Islet precursor cell (in vitro differentiated cells): ENCODE measurements around the gene MTMR3.
"Not testable (repeated sequence)": the region's sequence is repeated elsewhere in the genome, so short reads cannot be mapped to it uniquely, and the experiment has no call there.

Source experiments
- DNase-seq: peaks from one replicate; pipeline ENCODE4 v3.0.0-alpha.2; 2018

Gene MTMR3

DNA sequence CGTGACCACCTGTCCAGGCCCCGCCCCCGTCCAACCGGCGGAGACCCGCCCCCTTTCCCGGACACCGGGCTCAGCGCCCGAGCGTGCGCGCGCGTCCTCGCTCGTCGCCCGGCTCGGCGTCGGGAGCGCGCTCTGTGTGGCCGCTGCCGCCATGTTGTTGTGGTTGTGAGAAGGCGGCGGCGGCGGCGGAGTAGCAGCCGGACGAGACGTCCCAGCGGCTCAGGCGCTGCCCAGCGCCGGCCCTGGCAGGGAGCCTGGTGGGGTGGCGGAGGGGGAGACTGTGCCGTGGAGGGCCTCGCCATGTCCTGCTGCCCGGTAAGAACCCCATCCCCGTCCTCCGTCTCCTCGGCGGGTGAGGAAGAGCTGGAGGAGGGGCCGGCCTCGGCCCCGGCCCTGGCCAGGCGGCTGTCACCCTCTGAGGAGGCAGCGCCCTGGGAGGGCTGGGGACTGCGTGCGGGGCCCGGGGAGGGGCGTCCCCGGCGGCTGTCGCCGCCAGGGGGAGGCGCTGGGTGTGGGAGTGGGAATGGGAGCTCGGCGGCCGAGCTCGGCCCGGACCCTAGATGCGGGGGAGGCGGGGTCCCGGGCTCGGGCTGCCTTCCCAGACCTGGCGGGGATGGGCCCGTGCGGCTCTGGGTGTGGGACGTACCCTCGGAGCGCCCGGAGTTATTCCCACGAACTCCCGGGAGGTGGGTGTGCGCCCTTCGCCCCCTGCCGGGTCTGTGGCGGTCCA, at the start of gene MTMR3:
Gene MTMR3 (plus strand): TSS at position 130 of the 730 bp plus-strand sequence. CDS start 87,886 bp downstream, outside the sequence.
- DNase-seq, result peak; percentile 97

DNA sequence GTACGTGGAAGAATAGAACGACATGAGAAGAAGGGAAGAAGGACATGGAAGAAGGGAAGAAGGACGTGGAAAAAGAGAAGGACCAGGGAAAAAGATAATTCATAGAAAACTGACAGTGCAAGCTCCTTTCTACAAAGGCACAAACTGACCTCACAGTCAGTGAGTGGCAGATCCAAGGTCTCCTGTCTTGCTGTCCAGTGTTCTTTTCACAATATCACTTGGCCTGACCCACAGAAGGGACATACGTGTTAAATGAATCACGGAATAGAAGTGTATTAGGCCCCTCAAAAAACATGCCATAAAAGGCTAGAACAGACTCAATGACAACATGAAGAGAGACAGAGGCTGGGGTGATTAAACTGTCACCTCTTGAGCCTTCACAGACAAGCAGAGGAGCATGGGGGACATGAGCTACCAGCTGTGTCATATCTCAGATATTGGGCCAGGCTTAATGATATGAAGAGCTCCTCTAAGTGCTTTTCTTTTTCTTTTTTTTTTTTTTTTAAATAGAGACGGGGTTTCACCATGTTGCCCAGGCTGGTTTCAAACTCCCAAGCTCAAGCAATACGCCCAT, 49.5 kb upstream of the MTMR3 start:
- DNase-seq, result no peak

- DNase-seq, result no peak
Measured at GRCh38 chr22:29834046-29834445, 48.9 kb upstream of the MTMR3 start.

DNA sequence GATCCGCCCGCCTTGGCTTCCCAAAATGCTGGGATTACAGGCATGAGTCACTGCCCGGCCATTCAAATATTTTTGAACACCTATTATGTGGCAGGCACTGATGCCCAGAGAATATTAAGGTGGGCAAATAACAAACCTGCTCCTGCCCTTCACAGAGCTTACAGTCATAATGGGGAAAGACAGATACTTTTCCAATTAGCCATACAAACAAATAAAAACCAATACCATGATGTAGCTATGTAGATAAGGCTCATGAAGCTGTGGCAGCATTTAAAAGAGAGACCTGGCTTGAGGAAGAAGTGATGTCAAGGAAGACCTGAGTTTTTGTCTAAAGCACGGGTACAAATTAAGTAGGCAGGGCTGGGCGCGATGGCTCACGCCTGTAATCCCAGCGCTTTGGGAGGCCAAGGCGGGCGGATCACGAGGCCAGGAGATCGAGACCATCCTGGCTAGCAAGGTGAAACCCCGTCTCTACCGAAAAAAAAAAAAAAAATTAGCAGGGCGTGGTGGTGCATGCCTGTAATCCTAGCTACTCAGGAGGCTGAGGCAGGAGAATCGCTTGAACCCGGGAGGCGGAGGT, 46.1 kb upstream of the MTMR3 start:
- not testable (repeated sequence) for DNase-seq

GRCh38 chr22:29837741-29838598, 45.0 kb upstream of the MTMR3 start, which contains the start of gene ASCC2:
TSS of gene ASCC2 (minus strand) at chr22:29838274. CDS start at chr22:29832325, 5,949 bp downstream.
- peak; percentile 99 for DNase-seq

GRCh38 chr22:29838599-29838956, 44.4 kb upstream of the MTMR3 start:
- DNase-seq, result no peak

GRCh38 chr22:29839039-29839438, 43.9 kb upstream of the MTMR3 start:
- no peak for DNase-seq

DNA sequence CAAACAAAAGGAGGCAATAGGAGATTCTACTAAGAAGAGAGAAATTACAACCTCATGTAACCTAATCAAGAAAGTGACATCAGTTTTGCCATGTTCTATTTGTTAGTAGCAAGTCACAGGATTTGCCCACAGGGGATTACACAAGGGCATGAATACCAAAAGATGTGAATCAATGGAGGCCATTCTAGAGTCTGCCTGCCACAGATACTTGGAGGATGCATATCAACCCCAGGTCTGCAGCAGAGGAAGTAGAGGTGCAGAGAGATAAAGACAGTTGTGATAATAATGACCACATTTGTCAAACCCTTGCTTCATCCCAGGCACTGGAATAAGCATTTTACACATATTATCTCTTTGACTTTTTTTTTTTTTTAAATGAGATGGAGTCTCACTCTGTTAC, 42.5 kb upstream of the MTMR3 start:
- DNase-seq, result no peak

DNA sequence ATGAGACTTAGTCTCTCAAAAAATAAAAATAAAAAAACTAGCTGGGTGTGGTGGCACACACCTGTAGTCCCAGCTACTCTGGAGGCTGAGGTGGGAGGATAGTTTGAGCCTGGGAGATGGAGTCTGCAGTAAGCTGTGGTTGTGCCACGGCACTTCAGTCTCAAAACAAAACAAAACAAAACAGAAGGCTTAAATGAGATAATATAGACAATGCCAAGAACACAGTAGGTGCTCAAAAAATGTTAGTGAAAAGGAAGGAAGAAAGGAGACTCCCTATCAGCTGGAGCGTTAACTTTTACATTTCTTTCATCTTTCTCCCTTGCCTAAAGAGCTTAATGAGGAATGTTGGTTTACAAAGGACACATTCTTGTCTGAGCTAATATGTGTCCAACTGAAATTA, 40.8 kb upstream of the MTMR3 start:
- DNase-seq, result no peak

DNA sequence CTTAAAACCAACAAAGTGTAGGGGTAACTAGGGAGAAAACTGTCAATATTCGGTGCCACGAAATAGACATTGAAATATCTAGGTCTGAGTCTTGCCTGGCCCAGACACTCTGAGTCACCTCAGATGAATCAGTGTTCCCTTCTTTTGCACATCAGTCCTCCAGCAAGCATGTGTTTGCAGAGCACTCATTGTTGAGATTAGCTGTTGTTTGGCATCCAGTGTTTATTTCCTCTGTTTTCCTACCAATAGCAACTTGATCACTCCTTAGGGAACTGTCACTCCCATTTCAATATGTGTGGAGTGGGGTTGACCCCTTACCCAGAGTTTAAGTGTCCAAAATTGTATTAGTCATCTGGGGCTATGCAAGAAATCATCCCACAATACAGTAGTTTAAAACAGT, 40.2 kb upstream of the MTMR3 start:
- DNase-seq, result peak; percentile 66

GRCh38 chr22:29846290-29846689, 36.7 kb upstream of the MTMR3 start:
- no peak for DNase-seq

DNA sequence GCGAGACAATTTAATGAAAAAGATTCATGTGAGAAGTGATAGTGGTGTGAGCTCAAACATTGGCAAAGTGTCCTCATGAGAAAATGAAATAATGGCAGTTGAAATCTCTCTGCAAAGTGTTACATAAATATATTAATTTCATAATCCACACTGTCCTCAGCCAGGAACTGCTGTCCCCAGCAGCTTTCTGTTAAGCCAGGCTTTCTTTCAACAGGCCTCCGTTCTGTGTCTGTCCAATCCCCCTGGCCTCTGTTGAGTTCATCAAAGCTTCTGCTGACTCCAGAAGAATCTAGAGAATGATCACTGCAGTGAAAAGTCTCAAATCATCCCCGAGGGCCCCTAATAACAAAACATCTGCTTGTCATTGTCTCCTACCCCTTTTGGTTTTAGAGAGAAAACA, 34.9 kb upstream of the MTMR3 start:
- no peak for DNase-seq

GRCh38 chr22:29854432-29854831, 28.5 kb upstream of the MTMR3 start:
- peak; percentile 41 for DNase-seq

GRCh38 chr22:29855611-29856181, 27.3 kb upstream of the MTMR3 start:
- peak; percentile 41 for DNase-seq

GRCh38 chr22:29856496-29856895, 26.5 kb upstream of the MTMR3 start:
- DNase-seq, result peak; percentile 14

GRCh38 chr22:29859030-29859429, 23.9 kb upstream of the MTMR3 start:
- DNase-seq, result peak; percentile 16

DNA sequence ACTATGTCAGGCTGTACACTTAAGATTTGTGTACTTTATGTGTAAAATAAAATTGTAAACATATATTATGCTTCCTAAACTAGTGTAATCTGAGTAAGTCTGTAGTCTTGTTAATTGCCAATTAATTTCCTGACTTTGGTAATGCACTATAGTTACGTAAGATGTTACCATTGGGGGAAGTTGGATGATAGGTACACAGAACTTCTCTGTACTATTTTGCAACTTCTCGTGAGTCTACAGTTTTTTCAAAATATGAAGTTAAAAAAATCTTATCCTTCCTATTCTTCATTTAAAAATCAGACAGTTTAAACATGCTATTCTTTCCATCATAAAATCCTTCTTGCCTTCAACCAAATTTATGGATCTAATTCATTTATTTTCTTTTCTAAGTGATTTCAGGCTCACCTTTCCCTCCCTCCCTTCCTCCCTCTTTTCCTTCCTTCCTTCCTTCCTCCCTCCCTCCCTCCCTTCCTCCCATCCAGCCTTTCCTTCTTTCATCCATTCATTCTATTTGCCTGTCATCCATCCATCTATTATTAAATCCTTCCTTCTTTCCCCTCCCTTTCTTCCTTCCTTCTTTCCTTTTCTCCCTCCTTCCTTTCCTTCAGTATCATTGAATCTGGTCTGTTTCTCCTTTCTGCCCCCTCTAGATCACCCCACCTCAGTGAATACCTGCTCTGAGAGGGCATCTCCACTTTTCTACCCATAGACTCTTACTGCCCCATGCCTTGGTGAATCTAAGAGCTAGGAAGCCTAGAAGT, 22.8 kb upstream of the MTMR3 start:
- DNase-seq, result peak; percentile 1

DNA sequence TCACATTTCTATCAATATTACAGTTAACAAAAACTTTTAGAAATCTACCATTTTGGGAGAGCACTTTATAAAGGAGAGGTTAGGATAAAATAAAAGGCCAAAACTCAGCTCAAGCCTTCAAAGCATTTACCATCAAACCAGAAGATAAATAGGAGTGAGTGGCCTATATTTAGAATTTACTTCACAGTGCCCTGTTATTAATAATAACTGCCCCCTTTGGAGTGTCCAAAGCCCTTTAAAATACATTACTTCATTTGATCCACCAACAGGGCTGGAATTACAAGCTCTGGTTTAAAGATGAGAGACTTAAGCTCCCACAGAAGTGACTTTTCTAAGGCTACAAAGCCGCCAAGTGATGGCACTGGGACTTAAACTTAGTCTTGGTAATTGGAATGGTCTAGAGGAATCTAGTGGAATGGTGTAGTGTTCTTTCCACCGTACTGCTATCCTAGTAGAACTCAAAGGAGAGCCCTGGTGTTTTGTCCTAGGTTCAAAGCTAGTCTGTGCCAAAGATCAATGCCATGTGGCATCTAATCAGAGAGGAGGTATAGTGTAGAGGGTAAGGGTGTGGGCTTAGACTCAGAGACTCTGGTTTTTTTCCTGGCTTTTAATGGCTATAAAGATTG, 21.2 kb upstream of the MTMR3 start:
- DNase-seq, result no peak

GRCh38 chr22:29865572-29865971, 17.4 kb upstream of the MTMR3 start:
- DNase-seq, result not testable (repeated sequence)

DNA sequence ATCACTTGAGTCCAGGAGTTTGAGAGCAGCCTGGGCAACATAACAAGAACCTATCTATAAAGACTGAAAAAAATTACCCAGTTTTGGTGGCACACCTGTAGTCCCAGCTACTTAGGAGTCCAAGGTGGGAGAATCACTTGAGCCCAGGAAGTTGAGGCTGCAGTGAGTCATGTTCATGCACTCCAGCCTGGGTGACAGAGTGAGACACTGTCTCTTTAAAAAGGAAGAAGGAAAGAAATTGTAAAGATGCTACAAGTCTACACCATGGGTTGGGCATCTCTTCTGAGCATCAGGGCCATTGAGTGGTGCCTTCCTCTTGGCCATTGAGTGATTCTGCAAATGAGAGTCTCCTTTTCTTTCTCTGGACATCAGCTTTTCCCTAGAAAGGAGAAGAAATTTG, 15.7 kb upstream of the MTMR3 start:
- no peak for DNase-seq

DNA sequence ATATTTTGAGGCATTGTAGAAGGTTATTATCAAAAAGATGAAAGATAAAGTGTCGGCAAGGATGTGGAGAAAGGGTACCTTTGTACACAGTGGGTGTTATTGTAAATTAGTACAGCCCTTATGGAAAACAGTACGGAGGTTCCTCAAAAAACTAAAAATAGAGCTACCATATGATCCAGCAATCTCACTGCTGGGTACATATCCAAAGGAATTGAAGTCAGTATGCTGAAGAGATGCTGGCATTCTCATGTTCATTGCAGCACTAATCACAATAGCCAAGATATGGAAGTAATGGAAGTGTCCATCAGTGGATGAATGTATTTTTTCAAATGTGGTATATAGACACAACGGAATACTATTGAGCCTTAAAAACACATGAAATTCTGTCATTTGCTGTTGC, 15.1 kb upstream of the MTMR3 start:
- DNase-seq, result no peak

GRCh38 chr22:29870574-29870973, 12.4 kb upstream of the MTMR3 start:
- no peak for DNase-seq
